GM18858 (cell line): ENCODE measurements around the gene CAPN13.

Source experiments
- ATAC-seq: cut with Tn5 transposase; IDR thresholded peaks from one replicate; pipeline ENCODE4 v1.9.1; 2021; ENCODE audit not compliant: unreplicated experiment

The CAPN13 gene

DNA sequence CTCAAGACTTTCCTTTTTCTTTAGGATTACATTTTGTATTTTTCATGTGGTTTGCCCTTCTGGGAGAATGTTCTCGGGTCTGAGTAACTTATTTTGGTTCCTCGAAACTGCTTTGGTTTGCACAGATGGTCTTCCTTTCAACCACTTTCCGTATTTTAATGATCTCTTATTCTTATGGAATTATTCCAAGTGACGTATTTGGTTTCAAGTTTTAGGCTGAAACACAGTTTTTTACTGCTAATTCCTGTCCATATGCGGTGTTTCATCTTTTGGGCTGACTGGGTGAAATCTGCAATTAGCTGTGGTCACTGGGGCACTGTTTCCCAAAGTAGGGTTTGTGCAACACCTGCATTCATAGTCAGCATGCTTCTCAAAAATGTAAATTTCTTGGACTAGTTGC is 122.7 kb downstream of the CAPN13 start:
- ATAC-seq = no peak

DNA sequence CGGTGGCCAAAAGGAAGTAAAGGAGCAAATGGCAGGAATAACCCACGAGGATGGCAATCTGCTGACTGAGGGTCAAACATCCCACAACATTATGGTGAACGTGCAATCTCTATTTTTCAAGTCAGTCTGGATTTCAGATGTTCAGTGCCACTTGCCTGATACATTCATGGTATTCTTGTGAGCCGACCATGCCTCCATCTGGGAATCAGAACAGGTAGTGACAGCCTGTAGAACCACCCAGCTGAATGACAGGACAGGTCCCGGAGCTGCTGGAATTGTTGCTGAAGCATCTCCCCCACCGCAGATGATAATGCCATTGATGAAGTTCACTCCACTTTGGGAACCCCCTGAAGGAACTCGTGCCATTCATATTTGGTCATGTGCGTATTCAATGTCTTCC is 123.2 kb downstream of the CAPN13 start:
- ATAC-seq = no peak

DNA sequence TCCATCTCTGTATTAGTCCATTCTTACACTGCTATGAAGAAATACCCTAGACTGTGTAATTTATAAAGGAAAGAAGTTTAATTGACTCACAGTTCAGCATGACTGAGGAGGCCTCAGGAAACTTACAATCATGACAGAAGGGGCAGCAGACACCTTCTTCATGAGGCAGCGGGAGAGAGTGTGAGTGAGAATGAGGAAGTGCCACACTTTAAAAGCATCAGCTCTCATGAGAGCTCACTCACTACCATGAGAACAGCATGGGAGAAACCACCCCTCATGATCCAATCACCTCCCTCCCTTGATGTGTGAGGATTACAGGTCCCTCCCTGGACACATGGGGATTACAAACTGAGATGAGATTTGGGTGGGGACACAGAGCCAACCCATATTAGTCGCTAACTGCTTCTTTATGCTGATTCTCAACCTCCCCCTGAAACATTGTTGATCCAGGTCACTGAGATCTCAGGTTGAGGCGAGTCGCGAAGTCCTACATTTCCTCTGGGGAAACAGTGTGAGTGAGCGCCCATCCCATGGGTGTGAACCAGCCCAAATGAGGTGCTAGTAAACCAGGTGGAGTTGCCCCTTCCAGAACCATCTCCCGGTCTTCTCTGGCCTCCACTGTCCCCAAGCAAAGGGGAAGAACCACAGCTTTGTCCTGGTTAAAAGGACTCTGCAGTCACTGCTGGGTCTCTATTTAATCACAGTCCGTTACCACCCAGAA is 123.8 kb downstream of the CAPN13 start:
- no peak for ATAC-seq

DNA sequence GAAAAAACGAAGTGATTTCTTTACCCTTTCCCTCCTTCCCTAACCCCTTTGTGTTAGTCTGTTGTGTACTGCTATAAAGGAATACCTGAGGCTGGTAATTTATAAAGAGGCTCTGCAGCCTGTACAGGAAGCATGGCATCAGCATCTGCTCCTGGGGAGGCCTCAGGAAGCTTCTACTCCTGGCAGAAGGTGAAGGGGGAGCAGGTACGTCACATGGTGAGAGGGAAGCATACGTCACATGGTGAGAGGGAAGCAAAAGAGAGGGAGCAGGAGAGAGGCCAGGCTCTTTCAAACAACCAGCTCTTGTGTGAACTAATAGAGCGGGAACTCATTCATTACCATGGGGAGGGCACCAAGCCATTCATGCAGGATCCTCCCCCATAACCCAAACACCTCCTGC is 126.2 kb downstream of the CAPN13 start:
- ATAC-seq = no peak

DNA sequence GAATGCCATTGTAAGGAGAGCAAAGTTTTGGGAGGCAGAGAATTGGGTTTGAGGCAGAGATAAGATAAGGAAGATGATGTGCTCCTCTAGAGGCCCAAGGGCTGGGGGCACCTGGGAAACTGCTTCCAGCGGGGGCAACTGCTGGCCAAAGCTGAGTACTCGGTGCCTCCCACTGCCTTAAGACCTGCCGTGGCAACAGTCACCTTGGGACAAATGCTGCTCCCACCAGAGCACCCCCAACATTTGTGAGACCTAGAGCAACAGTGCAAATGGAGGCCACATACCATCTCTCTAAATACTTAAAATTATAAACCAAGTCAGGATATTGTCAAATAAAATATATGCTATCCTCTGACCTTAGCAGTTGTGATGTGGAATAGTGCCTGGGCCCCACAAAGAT is 127.1 kb downstream of the CAPN13 start:
- no peak for ATAC-seq

DNA sequence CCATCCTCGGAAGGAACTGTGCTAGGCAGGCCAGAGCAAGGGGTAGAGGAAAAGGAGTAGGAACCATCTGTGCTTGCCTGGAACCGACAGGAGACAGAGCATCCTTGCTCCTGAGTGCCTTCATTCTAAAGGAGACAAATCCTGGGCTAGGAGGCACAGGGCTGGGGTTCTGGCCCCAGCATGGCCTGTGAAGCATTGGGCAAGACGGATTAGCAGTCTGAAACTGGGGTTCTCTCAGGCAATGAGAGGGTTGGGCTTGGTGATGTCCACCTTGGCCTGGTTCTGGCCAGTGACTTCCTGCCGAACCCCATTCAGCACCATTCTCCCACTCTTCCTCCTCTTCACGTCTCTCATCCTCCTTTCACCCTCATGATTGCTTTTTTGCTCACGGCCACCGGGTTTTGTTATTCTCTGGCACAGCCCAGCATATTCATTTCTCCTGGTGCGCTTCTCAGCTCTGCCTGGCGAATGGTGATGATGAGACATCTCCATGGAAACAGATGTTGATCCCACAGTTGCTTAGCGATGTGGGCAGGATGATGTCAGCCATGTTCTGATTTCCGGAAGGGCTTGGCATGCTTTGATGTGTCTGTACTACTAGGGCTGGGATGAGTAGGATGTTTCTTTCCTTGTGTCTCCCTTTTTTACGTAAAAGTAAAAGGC is 127.7 kb downstream of the CAPN13 start:
- no peak for ATAC-seq

DNA sequence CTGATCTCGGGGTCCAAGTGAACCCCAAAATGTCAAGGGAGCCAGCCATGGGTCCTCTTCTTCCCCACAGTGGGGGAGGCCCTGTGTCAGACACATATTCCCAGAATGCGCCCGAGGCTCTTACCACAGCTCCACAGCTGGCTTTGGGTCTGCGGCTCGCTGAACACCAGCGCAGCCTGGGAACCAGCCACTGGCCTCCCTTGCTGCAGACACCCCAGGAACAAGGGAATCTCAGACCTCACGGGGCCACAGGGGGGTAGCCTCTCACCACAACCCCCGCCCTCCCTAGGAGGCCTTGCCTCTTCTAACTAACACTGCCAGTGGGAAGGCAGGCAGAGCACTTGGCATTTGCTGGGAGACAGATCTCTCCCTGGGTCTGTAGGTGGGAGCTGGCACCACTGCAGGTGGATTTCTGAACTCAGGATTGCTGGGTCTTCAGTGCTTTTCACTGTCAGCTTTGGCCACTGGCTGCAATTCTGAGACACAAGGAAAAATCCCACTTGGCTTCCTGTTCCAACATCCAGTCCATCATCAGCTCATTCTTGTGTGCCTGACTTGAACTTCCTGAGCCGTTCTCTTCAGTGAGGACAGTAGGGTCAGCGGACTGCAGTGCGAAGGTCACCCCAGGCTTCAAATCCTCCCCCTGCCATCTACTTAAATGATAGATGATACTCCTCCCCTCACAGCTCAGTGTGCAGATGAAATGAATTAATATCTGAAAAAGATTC is 128.7 kb downstream of the CAPN13 start:
- no peak for ATAC-seq

DNA sequence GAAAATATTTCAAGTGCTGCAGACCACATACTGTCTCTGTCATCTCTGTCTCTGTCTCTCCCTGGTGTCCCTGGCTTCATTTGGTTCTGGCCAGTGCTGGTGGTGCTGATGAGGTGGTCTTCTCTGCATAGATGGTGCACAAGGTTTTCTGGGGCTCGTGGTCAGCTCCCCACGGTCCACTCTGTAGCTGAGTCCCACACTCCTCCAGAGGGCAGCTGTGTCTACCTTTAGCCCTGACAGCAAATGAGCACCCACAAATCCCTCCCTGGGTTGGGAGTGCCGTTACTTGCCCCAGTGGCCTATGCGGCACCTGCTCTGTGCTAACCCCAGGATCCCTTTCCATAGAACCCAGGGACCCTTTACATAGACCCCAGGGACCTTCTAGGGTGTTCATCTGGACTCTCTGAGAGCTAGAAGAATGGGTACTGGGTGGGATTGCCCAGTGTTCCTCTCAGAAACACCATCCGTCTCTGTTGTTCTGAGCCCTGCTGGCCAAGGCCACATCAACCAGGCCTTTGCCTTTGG is 129.3 kb downstream of the CAPN13 start:
- ATAC-seq = no peak

DNA sequence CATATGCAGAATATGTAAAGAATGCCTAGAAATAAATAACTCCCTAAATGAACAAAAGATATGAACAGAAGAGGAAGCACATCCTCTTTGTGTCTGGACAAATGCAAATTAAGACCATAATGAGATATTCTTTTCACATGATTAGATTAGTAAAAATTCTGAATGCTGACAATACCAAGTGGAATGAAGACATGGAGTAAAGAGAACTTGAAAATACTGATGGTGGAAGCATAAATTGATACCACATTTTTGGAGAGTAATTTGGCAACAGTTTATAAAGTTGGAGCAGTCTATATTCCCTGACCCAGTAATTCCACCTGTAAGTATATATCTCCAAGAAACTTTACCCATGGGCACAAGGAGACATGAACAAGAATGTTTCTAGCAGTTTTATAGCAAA is 130.0 kb downstream of the CAPN13 start:
- ATAC-seq = no peak

DNA sequence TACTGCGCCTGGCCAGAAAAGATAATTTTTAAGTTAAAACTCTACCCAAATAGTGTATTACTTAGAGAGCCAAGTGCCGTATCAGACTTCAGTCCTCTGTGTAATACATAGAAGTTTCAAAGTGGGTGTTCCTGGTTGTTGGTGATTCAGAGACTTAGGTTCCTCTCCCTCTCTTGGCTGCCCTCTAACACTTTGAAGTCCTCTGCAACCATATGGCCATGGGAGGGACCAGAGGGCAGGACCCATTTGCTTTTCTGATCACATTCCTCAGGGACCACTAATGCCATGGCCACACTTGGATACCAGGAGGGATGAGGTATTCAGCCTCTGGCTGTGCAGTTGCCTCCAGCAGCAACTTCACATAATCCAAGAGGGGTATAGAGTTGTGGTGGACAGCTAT is 131.5 kb downstream of the CAPN13 start:
- no peak for ATAC-seq

DNA sequence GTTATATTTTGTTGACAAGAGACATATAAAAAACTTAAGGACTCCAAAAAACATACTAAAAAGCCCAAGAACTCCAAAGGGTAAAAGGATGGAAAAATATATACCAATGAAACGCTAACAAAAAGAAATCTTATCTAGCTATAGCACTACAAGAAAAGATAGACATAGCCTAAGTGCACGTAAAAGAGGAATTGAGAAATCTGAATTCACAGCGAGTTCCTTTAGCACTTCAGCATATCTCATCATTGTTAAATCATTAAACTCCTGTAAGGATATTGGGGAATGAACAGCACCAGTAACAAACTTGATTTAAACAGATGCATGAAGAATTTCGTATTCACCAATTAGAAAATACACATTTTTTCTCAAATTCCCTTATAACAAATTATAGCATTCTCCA is 134.1 kb downstream of the CAPN13 start:
- ATAC-seq = no peak
